ENCODE results near the gene MAPK8.

The MAPK8 gene

DNA sequence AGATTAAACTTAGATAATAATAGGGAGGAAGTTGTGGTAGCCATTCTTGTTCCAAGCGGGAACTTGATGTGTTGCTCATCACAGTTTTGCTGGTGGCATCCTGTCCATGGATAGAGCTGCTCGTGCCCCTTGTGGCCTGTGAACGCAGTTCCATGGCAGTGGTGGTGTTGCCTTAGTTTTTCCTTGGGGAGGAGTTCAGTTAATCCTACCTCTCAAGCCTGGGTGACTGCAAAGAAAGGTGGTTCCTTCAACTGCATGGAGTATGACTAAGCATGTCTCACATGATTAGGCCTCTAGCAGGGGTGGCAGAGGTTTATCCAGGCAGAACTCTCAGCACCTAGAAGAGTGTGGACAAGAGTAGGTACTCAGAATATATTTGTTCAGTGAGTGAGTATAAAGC is 99.7 kb downstream of the MAPK8 start:
- Histone ChIP-seq H3K27me3 (replicated peaks; ENCODE audit: control insufficient read depth, insufficient read depth, low read length) (no peaks in the 10 kb centered on the region), H3K4me3 (replicated peaks; ENCODE audit: low read depth, low read length) (no peak overlapping the region), H3K36me3 (ENCODE audit: control insufficient read depth, insufficient read depth, low read length) (no peaks in the 10 kb centered on the region; the same call in 1 of the 2 replicates)
- no peak for TF ChIP-seq CTCF (IDR thresholded peaks at IDR 0.05; ENCODE audit: insufficient read depth, low read length, poor library complexity, severe bottlenecking)
- DNase-seq (ENCODE audit: extremely low read depth, insufficient read length) = no peak

- Histone ChIP-seq H3K27me3 (replicated peaks; ENCODE audit: control insufficient read depth, insufficient read depth, low read length) (no peaks in the 10 kb centered on the region), H3K36me3 (ENCODE audit: control insufficient read depth, insufficient read depth, low read length) (no peaks in the 10 kb centered on the region; the same call in 1 of the 2 replicates), H3K4me3 (replicated peaks; ENCODE audit: low read depth, low read length) (no peak overlapping the region)
- DNase-seq (ENCODE audit: extremely low read depth, insufficient read length) = no peak
- TF ChIP-seq CTCF (IDR thresholded peaks at IDR 0.05; ENCODE audit: insufficient read depth, low read length, poor library complexity, severe bottlenecking) = no peak
These were observed 100.2 kb downstream of the MAPK8 start for GRCh38 chr10:48406658-48407057.

DNA sequence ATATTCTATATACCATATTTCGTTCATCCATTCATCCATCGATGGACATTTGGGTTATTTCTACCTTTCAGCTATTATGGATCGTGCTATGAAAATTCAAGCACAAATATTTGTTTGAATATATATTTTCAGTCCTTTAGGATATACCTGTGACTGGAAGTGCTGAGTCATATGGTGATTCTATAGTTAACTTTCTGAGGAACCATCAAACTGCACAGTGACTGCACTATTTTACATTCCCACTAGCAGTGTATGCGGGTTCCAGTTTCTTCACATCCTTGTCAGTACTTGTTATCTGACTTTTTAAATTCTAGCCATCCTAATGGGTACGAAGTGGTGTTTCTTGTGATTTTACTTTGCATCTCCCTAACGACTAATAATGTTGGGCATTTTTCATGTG is 104.0 kb downstream of the MAPK8 start:
- TF ChIP-seq CTCF (IDR thresholded peaks at IDR 0.05; ENCODE audit: insufficient read depth, low read length, poor library complexity, severe bottlenecking) = no peak
- H3K27me3 ChIP-seq (replicated peaks; ENCODE audit: control insufficient read depth, insufficient read depth, low read length) = no peaks in the 10 kb centered on the region
- no peaks in the 10 kb centered on the region for H3K36me3 ChIP-seq (ENCODE audit: control insufficient read depth, insufficient read depth, low read length)
- H3K4me3 ChIP-seq (replicated peaks; ENCODE audit: low read depth, low read length) = no peak overlapping the region
- DNase-seq (ENCODE audit: extremely low read depth, insufficient read length) = no peak

- no peaks in the 10 kb centered on the region for H3K36me3 ChIP-seq (ENCODE audit: control insufficient read depth, insufficient read depth, low read length)
- no peaks in the 10 kb centered on the region for H3K27me3 ChIP-seq (replicated peaks; ENCODE audit: control insufficient read depth, insufficient read depth, low read length)
- no peak for TF ChIP-seq CTCF (IDR thresholded peaks at IDR 0.05; ENCODE audit: insufficient read depth, low read length, poor library complexity, severe bottlenecking)
- H3K4me3 ChIP-seq (replicated peaks; ENCODE audit: low read depth, low read length) = no peak overlapping the region
- no peak for DNase-seq (ENCODE audit: extremely low read depth, insufficient read length)
These were observed 105.0 kb downstream of the MAPK8 start for GRCh38 chr10:48411510-48411909.

DNA sequence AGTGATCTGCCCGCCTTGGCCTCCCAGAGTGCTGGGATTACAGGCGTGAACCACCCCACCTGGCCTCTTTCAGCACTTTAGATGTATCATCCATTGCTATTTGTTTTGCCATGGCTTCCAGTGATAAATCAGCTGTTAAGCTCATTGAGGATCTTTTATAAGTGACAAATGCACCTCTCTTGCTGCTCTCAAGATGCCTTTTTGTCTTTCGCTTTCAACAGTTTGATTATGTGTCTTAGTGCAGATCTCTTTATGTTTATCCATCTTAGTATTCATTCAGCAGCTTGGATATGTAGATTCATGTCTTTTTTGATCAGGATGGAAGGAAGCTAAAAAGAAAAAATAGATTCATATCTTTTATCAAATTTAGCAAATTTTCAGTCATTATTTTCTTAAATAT is 105.6 kb downstream of the MAPK8 start:
- H3K4me3 ChIP-seq (replicated peaks; ENCODE audit: low read depth, low read length) = no peak overlapping the region
- H3K27me3 ChIP-seq (replicated peaks; ENCODE audit: control insufficient read depth, insufficient read depth, low read length) = no peaks in the 10 kb centered on the region
- no peak for TF ChIP-seq CTCF (IDR thresholded peaks at IDR 0.05; ENCODE audit: insufficient read depth, low read length, poor library complexity, severe bottlenecking)
- no peaks in the 10 kb centered on the region for H3K36me3 ChIP-seq (ENCODE audit: control insufficient read depth, insufficient read depth, low read length)
- DNase-seq (ENCODE audit: extremely low read depth, insufficient read length) = no peak

DNA sequence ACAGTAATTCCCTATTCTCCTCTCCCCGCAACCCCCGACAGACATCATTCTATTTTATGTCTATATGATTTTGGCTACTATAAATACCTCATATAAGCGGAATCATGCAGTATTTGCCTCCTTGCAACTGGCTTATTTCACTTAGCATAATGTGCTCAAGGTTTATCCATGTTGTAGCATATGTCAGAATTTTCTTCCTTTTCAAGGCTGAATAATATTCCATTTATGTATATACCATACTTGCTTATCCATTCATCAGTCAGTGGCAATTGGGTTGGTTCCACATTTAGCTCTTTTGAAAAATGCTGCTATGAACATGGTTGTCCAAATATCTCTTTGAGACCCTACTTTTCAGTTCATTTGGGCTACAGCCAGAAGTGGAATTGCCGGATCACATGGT is 106.5 kb downstream of the MAPK8 start:
- Histone ChIP-seq H3K36me3 (ENCODE audit: control insufficient read depth, insufficient read depth, low read length) (no peaks in the 10 kb centered on the region), H3K27me3 (replicated peaks; ENCODE audit: control insufficient read depth, insufficient read depth, low read length) (no peaks in the 10 kb centered on the region), H3K4me3 (replicated peaks; ENCODE audit: low read depth, low read length) (no peak overlapping the region)
- TF ChIP-seq CTCF (IDR thresholded peaks at IDR 0.05; ENCODE audit: insufficient read depth, low read length, poor library complexity, severe bottlenecking) = no peak
- DNase-seq (ENCODE audit: extremely low read depth, insufficient read length) = no peak
